Lung (tissue), 12 donors: Measurements from ENCODE around the gene ABCF3. TPM values are rescaled to one million over a fixed set of nuclear protein-coding genes. Genes with fewer than 3 reads are reported as not detected.

Experiments
- ATAC-seq: fragments of 200-7000 bp; cut with Tn5 transposase; one replicate; pipeline ENCODE4 v1.9.1; 2020; ENCODE audit warnings: moderate number of reproducible peaks; ENCODE audit not compliant: insufficient read depth, low FRiP score
- DNase-seq, 3 donors: peaks; one replicate each; pipeline ENCODE4 v3.0.0-alpha.2; 2013 to 2017
- H3K27ac ChIP-seq, 2 donors: one replicate each; pipeline ENCODE4 v1.5.1; 2013; ENCODE audit warnings: mild to moderate bottlenecking in 2 of 2, moderate library complexity in 2 of 2, control low read depth in 1 of 2, inconsistent platforms in 1 of 2, low read depth in 1 of 2, low read length in 1 of 2
- H3K27me3 ChIP-seq, 3 donors: one replicate each; pipeline ENCODE4 v1.5.1; 2013; ENCODE audit warnings: low read length in 2 of 3; ENCODE audit not compliant: control insufficient read depth in 3 of 3, insufficient read depth in 3 of 3
- H3K36me3 ChIP-seq, 4 donors: one replicate each; pipeline ENCODE4 v1.5.1; 2013; ENCODE audit warnings: low read length in 4 of 4, mild to moderate bottlenecking in 1 of 4, moderate library complexity in 1 of 4; ENCODE audit not compliant: control insufficient read depth in 4 of 4, insufficient read depth in 4 of 4
- H3K4me1 ChIP-seq, 5 donors: one replicate each; pipeline ENCODE4 v1.5.1; 2013; ENCODE audit warnings: low read length in 5 of 5, mild to moderate bottlenecking in 2 of 5, moderate library complexity in 1 of 5; ENCODE audit not compliant: control insufficient read depth in 5 of 5, insufficient read depth in 5 of 5
- H3K4me3 ChIP-seq: one replicate; pipeline ENCODE4 v1.5.1; 2013; ENCODE audit warnings: mild to moderate bottlenecking, control low read depth, moderate library complexity
- H3K9ac ChIP-seq, 2 donors: one replicate each; pipeline ENCODE4 v1.5.1; 2013; ENCODE audit warnings: low read length in 2 of 2, control low read depth in 1 of 2; ENCODE audit not compliant: insufficient read depth in 1 of 2
- H3K9me3 ChIP-seq, 4 donors: one replicate each; pipeline ENCODE4 v1.5.1; 2013; ENCODE audit warnings: low read length in 3 of 4, mild to moderate bottlenecking in 1 of 4, moderate library complexity in 1 of 4; ENCODE audit not compliant: control insufficient read depth in 4 of 4, insufficient read depth in 3 of 4
- CTCF ChIP-seq: IDR thresholded peaks from 2 replicates; pipeline ENCODE4 v1.5.1; 2012; ENCODE audit warnings: mild to moderate bottlenecking; ENCODE audit errors: control extremely low read depth, extremely low read depth
- WGBS, 2 donors: extraction: QIAGEN DNeasy Blood & Tissue Kit; methylation state at CpG; one replicate each; pipeline ENCODE4 v1.1.7; 2013; 5-methylcytosine and 5-hydroxymethylcytosine counted together
- polyA plus RNA-seq, 2 donors: library from polyadenylated mRNA; stranded (reverse); fragments of 200-250 nt; gene quantifications; one replicate each; pipeline ENCODE4 v1.2.1, GENCODE V29; 2013
- total RNA-seq, 2 donors: library from RNA; depleted of rRNA in 1 of 2; stranded (reverse); fragments of >200 nt in 1 of 2; gene quantifications; one replicate each; pipeline ENCODE4 v1.2.1, GENCODE V29; 2014 to 2021
- donor health status: control.
- donor health status: control.
- donor health status: Bipolar disorder and iron deficiency.
- donor health status: healthy.
- donor health status: DM: yes; HTN: yes; CAD: no.

Gene ABCF3
- total and polyA plus RNA-seq, 4 donors = 44.7 to 81.8 (median 49.5) TPM

GRCh38 chr3:184155644-184156521 lies 30.1 kb upstream of the ABCF3 start:
- Histone ChIP-seq H3K4me1 (peaks cover 7 to 24% (median 22%) of the 10 kb centered on the region in 5 donors), H3K36me3 (no peaks in the 10 kb centered on the region), H3K9me3 (no peaks in the 10 kb centered on the region), H3K27me3 (no peaks in the 10 kb centered on the region), H3K9ac (peak overlapping the region; percentile 72 to 82), H3K27ac (peak overlapping the region; percentile 88 to 91), H3K4me3 (peak overlapping the region; percentile 70)
- WGBS, 2 donors = 0 to 1% methylated on average over 40 to 47 of the region's 47 CpGs
- no peak for TF ChIP-seq CTCF
- DNase-seq = peak in 1 of 3 donors; percentile 38
- ATAC-seq = no peak

GRCh38 chr3:184156522-184156955 lies 29.5 kb upstream of the ABCF3 start:
- H3K4me3 ChIP-seq = peak overlapping the region; percentile 70
- H3K9ac ChIP-seq = peak overlapping the region; percentile 82 to 94
- H3K9me3 ChIP-seq = no peaks in the 10 kb centered on the region
- H3K27ac ChIP-seq = peak overlapping the region; percentile 76 to 88
- peak; percentile 82 to 89 (median 84) for DNase-seq
- H3K4me1 ChIP-seq = peaks cover 9 to 27% (median 24%) of the 10 kb centered on the region in 5 donors
- no peak for ATAC-seq
- WGBS, 2 donors = 5 to 6% methylated on average over 6 of the region's 6 CpGs
- no peak for TF ChIP-seq CTCF
- H3K27me3 ChIP-seq = no peaks in the 10 kb centered on the region
- no peaks in the 10 kb centered on the region for H3K36me3 ChIP-seq

- no peak for TF ChIP-seq CTCF
- no peaks in the 10 kb centered on the region for H3K27me3 ChIP-seq
- peak overlapping the region; percentile 70 for H3K4me3 ChIP-seq
- peaks cover 0 to 2% (median 0%) of the 10 kb centered on the region in 4 donors for H3K36me3 ChIP-seq
- H3K9ac ChIP-seq = peak overlapping the region; percentile 82 to 94
- H3K27ac ChIP-seq = peak overlapping the region; percentile 76 to 88
- ATAC-seq (no peak), DNase-seq (no peak)
- H3K4me1 ChIP-seq = peaks cover 9 to 30% (median 24%) of the 10 kb centered on the region in 5 donors
- no peaks in the 10 kb centered on the region for H3K9me3 ChIP-seq
Observed at GRCh38 chr3:184157206-184157605, 28.8 kb upstream of the ABCF3 start.
